Measurements from ENCODE around the gene PAPPA. TPM values are rescaled to one million over a fixed set of nuclear protein-coding genes. Genes with fewer than 3 reads are reported as not detected.

PAPPA gene
- polyA plus RNA-seq, 1 donor from 2014 or later, result 0.41 TPM

- no peaks in the 10 kb centered on the region for H3K36me3 ChIP-seq (ENCODE audit: insufficient read depth, low read length)
- no peaks in the 10 kb centered on the region for H3F3A ChIP-seq (ENCODE audit: insufficient read depth, low read length, poor library complexity, severe bottlenecking)
- H3K9me3 ChIP-seq (ENCODE audit: low read length), result no peaks in the 10 kb centered on the region
- no peak overlapping the region for H3K4me3 ChIP-seq (ENCODE audit: low read length)
- H3K9ac ChIP-seq (ENCODE audit: low read length), result no peak overlapping the region
- no peaks in the 10 kb centered on the region for H3K9me2 ChIP-seq (ENCODE audit: insufficient read depth, low read length)
- no peaks in the 10 kb centered on the region for H3K27me3 ChIP-seq (ENCODE audit: insufficient read depth, low read depth, low read length)
- H3K27ac ChIP-seq (ENCODE audit: low read length), result no peak overlapping the region
- no peak for TF ChIP-seq CTCF (IDR thresholded peaks at IDR 0.05; ENCODE audit: poor library complexity, severe bottlenecking)
- no peak for TF ChIP-seq POLR2AphosphoS5 (IDR thresholded peaks at IDR 0.05)
- TF ChIP-seq EP300 (conservative IDR thresholded peaks at IDR 0.05; ENCODE audit: poor library complexity, severe bottlenecking), result no peak
- TF ChIP-seq RAD21 (conservative IDR thresholded peaks at IDR 0.05), result no peak
- TF ChIP-seq MXI1 (conservative IDR thresholded peaks at IDR 0.05; ENCODE audit: poor library complexity, severe bottlenecking), result no peak
- no peak for TF ChIP-seq EZH2 (IDR thresholded peaks at IDR 0.05; ENCODE audit: borderline replicate concordance, insufficient read depth, low read length, poor library complexity, severe bottlenecking)
- TF ChIP-seq REST (IDR thresholded peaks at IDR 0.05; ENCODE audit: borderline replicate concordance), result no peak
- no peak for TF ChIP-seq TAF1 (IDR thresholded peaks at IDR 0.05; ENCODE audit: low read depth)
- no peak for TF ChIP-seq SMC3 (conservative IDR thresholded peaks at IDR 0.05; ENCODE audit: poor library complexity)
- H3K4me2 ChIP-seq (ENCODE audit: low read length), result no peak overlapping the region
- H4K20me1 ChIP-seq (ENCODE audit: insufficient read depth), result no peaks in the 10 kb centered on the region
- H2AFZ ChIP-seq (ENCODE audit: low read depth, low read length), result no peak overlapping the region
- no peaks in the 10 kb centered on the region for H3K79me2 ChIP-seq (replicated peaks; ENCODE audit: insufficient read depth, low read length)
Observed at GRCh38 chr9:116409129-116409528, 255.5 kb downstream of the PAPPA start.

GRCh38 chr9:116409638-116410037 lies 256.0 kb downstream of the PAPPA start:
- Histone ChIP-seq H2AFZ (ENCODE audit: low read depth, low read length) (no peak overlapping the region), H3K4me2 (ENCODE audit: low read length) (no peak overlapping the region), H3K9me3 (ENCODE audit: low read length) (no peaks in the 10 kb centered on the region), H3K9ac (ENCODE audit: low read length) (no peak overlapping the region), H3K27ac (ENCODE audit: low read length) (no peak overlapping the region), H3K9me2 (ENCODE audit: insufficient read depth, low read length) (no peaks in the 10 kb centered on the region), H3K27me3 (ENCODE audit: insufficient read depth, low read depth, low read length) (no peaks in the 10 kb centered on the region), H3K79me2 (replicated peaks; ENCODE audit: insufficient read depth, low read length) (no peaks in the 10 kb centered on the region), H4K20me1 (ENCODE audit: insufficient read depth) (no peaks in the 10 kb centered on the region), H3F3A (ENCODE audit: insufficient read depth, low read length, poor library complexity, severe bottlenecking) (no peaks in the 10 kb centered on the region), H3K4me3 (ENCODE audit: low read length) (no peak overlapping the region), H3K36me3 (ENCODE audit: insufficient read depth, low read length) (no peaks in the 10 kb centered on the region)
- TF ChIP-seq SMC3 (conservative IDR thresholded peaks at IDR 0.05; ENCODE audit: poor library complexity) (no peak), REST (IDR thresholded peaks at IDR 0.05; ENCODE audit: borderline replicate concordance) (no peak), MXI1 (conservative IDR thresholded peaks at IDR 0.05; ENCODE audit: poor library complexity, severe bottlenecking) (no peak), RAD21 (conservative IDR thresholded peaks at IDR 0.05) (no peak), CTCF (IDR thresholded peaks at IDR 0.05; ENCODE audit: poor library complexity, severe bottlenecking) (no peak)
